Measurements from ENCODE around the gene CMIP.

GRCh38 chr16:81472391-81472790 lies 27.8 kb downstream of the CMIP start:
- TF ChIP-seq, protein P1, sequence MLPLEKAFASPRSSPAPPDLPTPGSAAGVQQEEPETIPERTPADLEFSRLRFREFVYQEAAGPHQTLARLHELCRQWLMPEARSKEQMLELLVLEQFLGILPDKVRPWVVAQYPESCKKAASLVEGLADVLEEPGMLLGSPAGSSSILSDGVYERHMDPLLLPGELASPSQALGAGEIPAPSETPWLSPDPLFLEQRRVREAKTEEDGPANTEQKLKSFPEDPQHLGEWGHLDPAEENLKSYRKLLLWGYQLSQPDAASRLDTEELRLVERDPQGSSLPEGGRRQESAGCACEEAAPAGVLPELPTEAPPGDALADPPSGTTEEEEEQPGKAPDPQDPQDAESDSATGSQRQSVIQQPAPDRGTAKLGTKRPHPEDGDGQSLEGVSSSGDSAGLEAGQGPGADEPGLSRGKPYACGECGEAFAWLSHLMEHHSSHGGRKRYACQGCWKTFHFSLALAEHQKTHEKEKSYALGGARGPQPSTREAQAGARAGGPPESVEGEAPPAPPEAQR (CRISPR knock-in tag; IDR thresholded peaks at IDR 0.05), result no peak
- TF ChIP-seq, protein P2, sequence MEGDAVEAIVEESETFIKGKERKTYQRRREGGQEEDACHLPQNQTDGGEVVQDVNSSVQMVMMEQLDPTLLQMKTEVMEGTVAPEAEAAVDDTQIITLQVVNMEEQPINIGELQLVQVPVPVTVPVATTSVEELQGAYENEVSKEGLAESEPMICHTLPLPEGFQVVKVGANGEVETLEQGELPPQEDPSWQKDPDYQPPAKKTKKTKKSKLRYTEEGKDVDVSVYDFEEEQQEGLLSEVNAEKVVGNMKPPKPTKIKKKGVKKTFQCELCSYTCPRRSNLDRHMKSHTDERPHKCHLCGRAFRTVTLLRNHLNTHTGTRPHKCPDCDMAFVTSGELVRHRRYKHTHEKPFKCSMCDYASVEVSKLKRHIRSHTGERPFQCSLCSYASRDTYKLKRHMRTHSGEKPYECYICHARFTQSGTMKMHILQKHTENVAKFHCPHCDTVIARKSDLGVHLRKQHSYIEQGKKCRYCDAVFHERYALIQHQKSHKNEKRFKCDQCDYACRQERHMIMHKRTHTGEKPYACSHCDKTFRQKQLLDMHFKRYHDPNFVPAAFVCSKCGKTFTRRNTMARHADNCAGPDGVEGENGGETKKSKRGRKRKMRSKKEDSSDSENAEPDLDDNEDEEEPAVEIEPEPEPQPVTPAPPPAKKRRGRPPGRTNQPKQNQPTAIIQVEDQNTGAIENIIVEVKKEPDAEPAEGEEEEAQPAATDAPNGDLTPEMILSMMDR (IDR thresholded peaks at IDR 0.05), result no peak
- TF ChIP-seq ATF1 (CRISPR knock-in tag; IDR thresholded peaks at IDR 0.05) (no peak), ZNF232 (CRISPR knock-in tag; IDR thresholded peaks at IDR 0.05) (no peak)

All from WTC11 (cell line).